ENCODE data around the gene MPL. TPM values are rescaled to one million over a fixed set of nuclear protein-coding genes. Genes with fewer than 3 reads are reported as not detected.

Gene MPL
- polyA plus RNA-seq, 1 of the 3 experiments (the other 2 are of a cell fraction) = not detected

- TF ChIP-seq JUND (IDR thresholded peaks at IDR 0.05) (no peak), ELF1 (IDR thresholded peaks at IDR 0.05) (0 out of 2 replicates have a peak, but pooled peaks have one; percentile 8), IRF3 (IDR thresholded peaks at IDR 0.05; ENCODE audit: low read depth, low read length) (no peak), RFX5 (IDR thresholded peaks at IDR 0.05; ENCODE audit: low read length) (no peak), SMC3 (IDR thresholded peaks at IDR 0.05; ENCODE audit: low read depth, low read length) (0 out of 2 replicates have a peak, but pooled peaks have one; percentile 0), EP300 (IDR thresholded peaks at IDR 0.05; ENCODE audit: borderline replicate concordance in 1 of 2, low read depth in 1 of 2, low read length in 1 of 2) (no peak), CHD2 (IDR thresholded peaks at IDR 0.05; ENCODE audit: low read length, partially characterized antibody) (no peak), MAX (IDR thresholded peaks at IDR 0.05; ENCODE audit: low read depth) (no peak), RCOR1 (IDR thresholded peaks at IDR 0.05; ENCODE audit: low read length) (no peak), TEAD4 (IDR thresholded peaks at IDR 0.05; ENCODE audit: borderline replicate concordance, insufficient read depth) (no peak), TCF12 (IDR thresholded peaks at IDR 0.05) (no peak)
Observed at GRCh38 chr1:43358121-43358745, 20.6 kb downstream of the MPL start (continued).

- CTCF ChIA-PET = interaction anchor here (1.0 to 2.1 kb wide), 6 partner anchors 9 to 132 kb away, joined by 3 to 9 read pairs (median 5); partner anchors contain the start of genes ELOVL1, MED8 and SZT2
- peaks cover 23 to 35% of the 10 kb centered on the region in 2 experiments for H3K36me3 ChIP-seq (replicated peaks in 1 of 2; ENCODE audit: control insufficient read depth in 1 of 2, insufficient read depth in 2 of 2, low read length in 1 of 2)
- TF ChIP-seq FOXM1 (IDR thresholded peaks at IDR 0.05; ENCODE audit: low read depth) (peak; percentile 90), EP300 (IDR thresholded peaks at IDR 0.05; ENCODE audit: borderline replicate concordance in 1 of 2, low read depth in 1 of 2, low read length in 1 of 2) (0 out of 4 replicates have a peak, but pooled peaks of 1 of the 2 experiments have one; percentile 28), TAF1 (IDR thresholded peaks at IDR 0.05; ENCODE audit: borderline replicate concordance, low read depth, low read length) (peak; percentile 76; the same call in 1 of the 2 replicates), GATA2 (CRISPR knock-in tag; IDR thresholded peaks at IDR 0.05) (no peak), TEAD4 (IDR thresholded peaks at IDR 0.05; ENCODE audit: borderline replicate concordance, insufficient read depth) (no peak), RCOR1 (IDR thresholded peaks at IDR 0.05; ENCODE audit: low read length) (no peak), ZBTB33 (IDR thresholded peaks at IDR 0.05; ENCODE audit: borderline replicate concordance, low read depth) (peak; percentile 98), FOXJ3 (CRISPR knock-in tag; IDR thresholded peaks at IDR 0.05) (no peak), EZH2phosphoT487 (IDR thresholded peaks at IDR 0.05; ENCODE audit: borderline replicate concordance, low read depth) (no peak), SMC3 (IDR thresholded peaks at IDR 0.05; ENCODE audit: low read depth, low read length) (no peak), USF1 (IDR thresholded peaks at IDR 0.05; ENCODE audit: borderline replicate concordance, low read depth) (no peak), MXI1 (IDR thresholded peaks at IDR 0.05; ENCODE audit: low read depth, low read length) (peak; percentile 100), MAX (IDR thresholded peaks at IDR 0.05; ENCODE audit: low read depth) (peak; percentile 91), ELF1 (IDR thresholded peaks at IDR 0.05) (peak; percentile 42; the same call in 1 of the 2 replicates), USF2 (IDR thresholded peaks at IDR 0.05; ENCODE audit: borderline replicate concordance, low read depth, low read length) (no peak)
Observed at GRCh38 chr1:43358746-43359693, 21.4 kb downstream of the MPL start, which contains the start of gene CDC20. CDC20 (plus strand) TSS chr1:43358981; CDS start chr1:43359216, 235 bp downstream.

More at GRCh38 chr1:43358746-43359693, 21.4 kb downstream of the MPL start, which contains the start of gene CDC20:
- POLR2A ChIA-PET = interaction anchor here (0.9 to 1.6 kb wide), 6 partner anchors 9 to 136 kb away, joined by 3 to 8 read pairs (median 4); partner anchors contain the start of genes ELOVL1, MED8 and SZT2
- H3K9ac ChIP-seq = peak within 1 kb of the TSS; percentile 93
- no peaks in the 10 kb centered on the region for H4K20me1 ChIP-seq (ENCODE audit: insufficient read depth)
- peak within 1 kb of the TSS; percentile 78 to 79 for H3K4me3 ChIP-seq (ENCODE audit: low read depth in 2 of 2, low read length in 1 of 2)
- H3K4me1 ChIP-seq (ENCODE audit: control insufficient read depth in 1 of 2, insufficient read depth in 2 of 2, low read depth in 1 of 2, low read length in 1 of 2) = peaks cover 7 to 30% of the 10 kb centered on the region in 2 experiments; a peak in 1 of 4 replicates
- peak within 1 kb of the TSS; percentile 94 for H2AFZ ChIP-seq (ENCODE audit: low read depth)
- peak within 1 kb of the TSS; percentile 81 to 90 for H3K27ac ChIP-seq (ENCODE audit: low read depth in 2 of 2, low read length in 1 of 2)
- no peaks in the 10 kb centered on the region for H3K9me2 ChIP-seq
- H3K4me2 ChIP-seq = peak within 1 kb of the TSS; percentile 87
- H3K79me2 ChIP-seq (ENCODE audit: insufficient read depth) = peaks cover 52% of the 10 kb centered on the region
- 2% methylated on average over 13 of the region's 59 CpGs for WGBS (ENCODE audit: low lambda C conversion rate)
- no peaks in the 10 kb centered on the region for H3K9me3 ChIP-seq
- peaks cover 34% of the 10 kb centered on the region for H3F3A ChIP-seq (replicated peaks; ENCODE audit: insufficient read depth)
- no peaks in the 10 kb centered on the region for H3K27me3 ChIP-seq (ENCODE audit: insufficient read depth)
- peak; percentile 96 for DNase-seq

Data from SK-N-SH (cell line).